GM19455 (cell line): ENCODE data around the gene TTR.

Experiments
- ATAC-seq: cut with Tn5 transposase; IDR thresholded peaks from one replicate; pipeline ENCODE4 v1.9.1; 2021; ENCODE audit not compliant: unreplicated experiment

Gene TTR

GRCh38 chr18:31612124-31612523, 20.4 kb downstream of the TTR start:
- ATAC-seq: no peak

- no peak for ATAC-seq
These were observed 22.4 kb downstream of the TTR start for GRCh38 chr18:31614044-31614443.

GRCh38 chr18:31616586-31616985, 24.9 kb downstream of the TTR start:
- ATAC-seq: no peak

- no peak for ATAC-seq
These were observed 25.5 kb downstream of the TTR start for GRCh38 chr18:31617031-31617717.

GRCh38 chr18:31618801-31619200, 27.1 kb downstream of the TTR start:
- no peak for ATAC-seq

- no peak for ATAC-seq
These were observed 27.6 kb downstream of the TTR start for GRCh38 chr18:31619291-31619690.

- ATAC-seq: no peak
These were observed 33.4 kb downstream of the TTR start for GRCh38 chr18:31624892-31625640.

- no peak for ATAC-seq
These were observed 34.7 kb downstream of the TTR start for GRCh38 chr18:31626409-31626808.

GRCh38 chr18:31630549-31630948, 38.9 kb downstream of the TTR start:
- no peak for ATAC-seq

GRCh38 chr18:31631526-31631925, 39.8 kb downstream of the TTR start:
- no peak for ATAC-seq

GRCh38 chr18:31632356-31632755, 40.7 kb downstream of the TTR start:
- no peak for ATAC-seq

GRCh38 chr18:31633392-31634330, 42.0 kb downstream of the TTR start:
- no peak for ATAC-seq

- peak; percentile 94 for ATAC-seq
These were observed 42.6 kb downstream of the TTR start for GRCh38 chr18:31634331-31634713.

GRCh38 chr18:31636387-31636786, 44.7 kb downstream of the TTR start:
- ATAC-seq: no peak

- ATAC-seq: no peak
These were observed 45.8 kb downstream of the TTR start for GRCh38 chr18:31637445-31637844.

- no peak for ATAC-seq
These were observed 51.3 kb downstream of the TTR start for GRCh38 chr18:31643003-31643402.

GRCh38 chr18:31645411-31645810, 53.7 kb downstream of the TTR start:
- no peak for ATAC-seq

GRCh38 chr18:31646332-31647126, 54.9 kb downstream of the TTR start:
- ATAC-seq: peak; percentile 34

- ATAC-seq: no peak
These were observed 55.6 kb downstream of the TTR start for GRCh38 chr18:31647127-31647753.
